Measurements from ENCODE around the gene MLLT10.

DNA sequence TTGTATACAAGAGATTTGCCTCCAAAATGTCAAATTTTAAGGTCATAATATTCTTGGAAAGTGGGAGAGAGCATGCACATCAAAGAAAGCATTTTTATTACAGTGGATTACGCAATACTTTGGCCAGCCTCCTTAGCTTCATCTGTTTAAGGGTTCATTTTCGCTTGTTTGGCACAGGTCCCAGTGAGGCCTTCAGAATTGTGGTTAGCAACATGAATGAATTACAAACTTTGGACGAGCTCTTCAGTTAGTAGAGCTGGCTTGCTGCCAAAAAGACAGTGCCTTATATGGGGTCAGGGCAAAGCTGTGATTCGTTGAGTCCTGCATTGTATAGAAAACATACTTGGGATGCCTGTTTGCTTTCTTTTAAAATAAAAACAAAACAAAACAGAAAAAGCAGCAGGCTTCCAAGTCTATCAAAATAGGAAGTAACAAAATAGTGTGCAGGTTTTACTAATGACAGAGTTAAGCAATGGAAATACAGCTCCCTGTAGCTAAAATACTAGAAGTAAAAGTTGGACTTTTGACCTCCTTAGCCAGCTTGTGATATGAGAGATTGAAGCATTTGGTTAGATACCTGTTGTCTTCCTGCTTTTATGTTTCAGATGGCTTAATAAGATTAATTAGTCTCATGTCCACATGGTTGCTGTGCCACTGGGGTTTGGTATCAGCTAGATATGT, 190.8 kb downstream of the MLLT10 start:
- TF ChIP-seq, protein P1, sequence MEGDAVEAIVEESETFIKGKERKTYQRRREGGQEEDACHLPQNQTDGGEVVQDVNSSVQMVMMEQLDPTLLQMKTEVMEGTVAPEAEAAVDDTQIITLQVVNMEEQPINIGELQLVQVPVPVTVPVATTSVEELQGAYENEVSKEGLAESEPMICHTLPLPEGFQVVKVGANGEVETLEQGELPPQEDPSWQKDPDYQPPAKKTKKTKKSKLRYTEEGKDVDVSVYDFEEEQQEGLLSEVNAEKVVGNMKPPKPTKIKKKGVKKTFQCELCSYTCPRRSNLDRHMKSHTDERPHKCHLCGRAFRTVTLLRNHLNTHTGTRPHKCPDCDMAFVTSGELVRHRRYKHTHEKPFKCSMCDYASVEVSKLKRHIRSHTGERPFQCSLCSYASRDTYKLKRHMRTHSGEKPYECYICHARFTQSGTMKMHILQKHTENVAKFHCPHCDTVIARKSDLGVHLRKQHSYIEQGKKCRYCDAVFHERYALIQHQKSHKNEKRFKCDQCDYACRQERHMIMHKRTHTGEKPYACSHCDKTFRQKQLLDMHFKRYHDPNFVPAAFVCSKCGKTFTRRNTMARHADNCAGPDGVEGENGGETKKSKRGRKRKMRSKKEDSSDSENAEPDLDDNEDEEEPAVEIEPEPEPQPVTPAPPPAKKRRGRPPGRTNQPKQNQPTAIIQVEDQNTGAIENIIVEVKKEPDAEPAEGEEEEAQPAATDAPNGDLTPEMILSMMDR (IDR thresholded peaks at IDR 0.05), result no peak
- TF ChIP-seq POLR2A (IDR thresholded peaks at IDR 0.05), result no peak

All from adrenal gland (tissue), 5 donors.